ENCODE results near the gene KDM4C.
A peak's percentile ranks its signal among the peaks of the same experiment; 100 is the strongest.

KDM4C gene

DNA sequence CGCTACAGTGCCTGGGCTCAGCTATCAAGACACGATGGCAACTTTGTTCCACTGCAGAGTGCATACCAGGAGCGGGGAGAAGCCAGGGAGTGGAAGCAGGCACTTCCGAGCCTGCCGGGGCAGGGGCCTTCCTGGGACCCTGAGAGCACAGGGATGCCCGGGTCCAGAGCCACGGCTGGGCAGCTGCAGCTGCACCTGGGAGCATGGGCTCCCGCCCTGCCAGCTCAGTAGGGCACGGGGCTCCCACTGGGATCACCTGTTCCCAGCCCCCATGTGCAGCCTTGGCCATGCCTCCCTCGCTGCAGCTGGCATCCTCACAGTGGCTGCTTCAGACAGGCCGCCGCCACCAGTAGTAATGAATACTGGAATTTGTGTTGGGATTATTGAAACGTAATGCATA is 391.5 kb downstream of the KDM4C start:
- peaks cover 24% of the 10 kb centered on the region for H3K36me3 Mint-ChIP-seq (ENCODE audit: low read depth)
- no peak for DNase-seq

DNA sequence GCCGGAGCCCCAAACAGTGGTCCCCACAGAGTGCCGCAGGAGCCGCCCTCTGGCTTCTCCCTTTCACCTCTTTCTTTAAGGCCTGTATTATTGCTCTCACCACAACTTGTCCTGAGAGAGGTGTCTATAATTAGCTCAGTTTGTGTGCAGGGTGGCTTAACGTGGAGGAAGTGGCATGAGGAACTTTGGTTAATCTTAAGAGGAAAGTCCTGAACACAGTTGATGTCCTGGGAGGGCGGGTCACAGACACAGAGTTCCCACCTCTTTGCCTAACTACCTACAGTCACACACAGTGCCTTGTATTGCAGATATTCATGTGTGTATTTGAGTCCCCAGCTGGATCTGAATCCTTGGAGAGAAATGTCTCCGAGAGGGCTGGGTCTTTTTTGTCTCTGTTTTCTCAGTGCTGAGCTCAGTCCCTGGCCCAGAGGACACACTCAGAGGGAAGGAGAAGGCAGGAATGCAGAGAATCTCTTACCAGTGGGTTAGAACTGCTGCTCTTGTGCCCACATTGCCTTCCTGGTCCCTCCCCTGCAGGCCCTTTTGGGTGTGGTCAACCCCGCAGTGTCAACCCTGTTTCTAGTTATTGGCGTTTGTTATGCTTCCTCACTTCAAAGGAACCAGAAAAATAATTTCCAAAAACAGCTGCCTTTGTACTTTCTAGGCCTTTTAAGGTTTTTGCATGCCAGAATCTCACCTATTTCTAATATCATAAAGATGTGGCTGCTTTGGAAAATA is 392.5 kb downstream of the KDM4C start:
- ATAC-seq: no peak
- no peak overlapping the region for H3K4me3 Mint-ChIP-seq

More for the DNA sequence above, 391.5 kb downstream of the KDM4C start:
- Mint-ChIP-seq H3K4me1 (peaks cover 22% of the 10 kb centered on the region), H3K27me3 (no peaks in the 10 kb centered on the region), H3K27ac (no peak overlapping the region), H3K4me3 (no peak overlapping the region), H3K9me3 (peaks cover 5% of the 10 kb centered on the region)
- ATAC-seq: no peak

DNA sequence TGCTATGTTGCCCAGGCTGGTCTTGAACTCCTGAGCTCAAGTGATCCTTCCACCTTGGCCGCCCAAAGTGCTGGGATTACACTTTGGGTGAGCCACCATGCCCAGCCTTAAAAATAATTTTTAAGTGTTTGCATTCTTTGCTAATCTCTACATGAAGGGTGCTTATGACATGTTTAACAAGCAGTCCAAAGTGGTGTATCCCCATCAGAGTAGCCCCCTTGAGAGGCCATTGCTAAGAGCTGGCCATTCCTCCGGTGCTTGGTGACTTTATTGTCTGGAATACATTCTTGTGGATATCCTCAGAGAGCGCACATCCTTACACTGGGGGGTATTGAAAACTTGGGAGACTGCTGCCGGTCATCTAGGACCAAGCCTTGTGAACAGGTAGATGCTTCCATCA is 395.4 kb downstream of the KDM4C start:
- Mint-ChIP-seq H3K36me3 (ENCODE audit: low read depth) (peaks cover 33% of the 10 kb centered on the region), H3K27ac (no peak overlapping the region), H3K27me3 (no peaks in the 10 kb centered on the region), H3K4me1 (peaks cover 23% of the 10 kb centered on the region), H3K4me3 (no peak overlapping the region), H3K9me3 (peaks cover 10% of the 10 kb centered on the region)
- ATAC-seq: no peak
- DNase-seq: no peak

More for the DNA sequence above, 392.5 kb downstream of the KDM4C start:
- Mint-ChIP-seq H3K36me3 (ENCODE audit: low read depth) (peaks cover 25% of the 10 kb centered on the region), H3K4me1 (peaks cover 22% of the 10 kb centered on the region), H3K27ac (no peak overlapping the region), H3K9me3 (peaks cover 5% of the 10 kb centered on the region), H3K27me3 (no peaks in the 10 kb centered on the region)
- DNase-seq: no peak

DNA sequence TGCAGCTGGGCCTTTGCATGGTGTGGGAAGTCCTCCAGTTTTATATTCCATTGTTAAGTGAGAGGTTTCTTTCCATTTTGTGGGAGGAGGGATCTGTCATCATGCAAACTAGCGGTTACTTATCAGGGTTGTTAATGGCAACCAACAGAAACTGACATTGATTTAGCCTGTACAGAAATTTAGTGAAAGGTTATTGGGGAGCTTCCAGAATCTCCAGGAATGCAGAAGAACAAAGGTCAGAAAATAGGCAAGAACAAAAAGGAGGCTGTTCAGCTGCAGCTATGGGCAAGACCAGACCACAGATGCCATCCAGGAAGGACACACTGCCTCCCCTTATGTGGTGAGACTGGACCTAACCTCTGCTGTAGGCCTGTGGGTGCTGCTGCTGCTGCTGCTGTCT is 395.8 kb downstream of the KDM4C start:
- peaks cover 33% of the 10 kb centered on the region for H3K36me3 Mint-ChIP-seq (ENCODE audit: low read depth)
- peaks cover 20% of the 10 kb centered on the region for H3K4me1 Mint-ChIP-seq
- H3K27me3 Mint-ChIP-seq: no peaks in the 10 kb centered on the region
- no peak overlapping the region for H3K4me3 Mint-ChIP-seq
- no peak for DNase-seq
- H3K27ac Mint-ChIP-seq: no peak overlapping the region
- peaks cover 10% of the 10 kb centered on the region for H3K9me3 Mint-ChIP-seq
- ATAC-seq: no peak

DNA sequence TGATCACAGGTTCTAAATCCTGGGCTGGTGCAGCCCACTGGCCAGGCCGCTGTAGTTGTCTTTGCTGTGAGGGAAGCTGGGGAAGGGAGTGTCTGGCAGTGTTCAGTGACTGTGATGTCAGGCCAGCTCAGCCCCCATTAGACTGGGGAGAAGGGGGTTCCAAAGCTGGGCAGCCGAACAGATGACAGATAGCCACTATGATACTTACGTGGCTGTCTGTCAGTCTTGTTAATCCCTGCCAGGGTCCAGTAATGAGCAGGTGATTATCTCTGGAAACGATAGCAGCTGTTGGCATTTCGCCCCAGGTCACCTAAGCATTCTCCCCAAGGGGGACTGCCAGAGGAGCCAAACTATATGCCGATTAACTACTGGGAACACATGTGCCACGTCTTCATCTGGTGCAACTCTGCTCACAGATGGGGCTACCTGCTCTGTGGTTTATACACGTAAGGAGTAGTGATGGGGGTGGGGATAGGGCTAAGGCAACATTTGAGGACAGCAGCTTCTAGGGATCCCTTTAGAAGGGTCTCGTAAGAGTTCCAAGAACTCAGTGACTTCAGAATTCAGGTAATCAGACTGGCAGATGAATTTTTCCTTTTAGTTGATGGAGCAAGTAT is 396.3 kb downstream of the KDM4C start:
- H3K4me3 Mint-ChIP-seq: no peak overlapping the region
- ATAC-seq (no peak), DNase-seq (no peak)
- H3K27me3 Mint-ChIP-seq: no peaks in the 10 kb centered on the region
- peaks cover 33% of the 10 kb centered on the region for H3K36me3 Mint-ChIP-seq (ENCODE audit: low read depth)
- peaks cover 19% of the 10 kb centered on the region for H3K4me1 Mint-ChIP-seq
- H3K9me3 Mint-ChIP-seq: peaks cover 10% of the 10 kb centered on the region
- H3K27ac Mint-ChIP-seq: no peak overlapping the region

DNA sequence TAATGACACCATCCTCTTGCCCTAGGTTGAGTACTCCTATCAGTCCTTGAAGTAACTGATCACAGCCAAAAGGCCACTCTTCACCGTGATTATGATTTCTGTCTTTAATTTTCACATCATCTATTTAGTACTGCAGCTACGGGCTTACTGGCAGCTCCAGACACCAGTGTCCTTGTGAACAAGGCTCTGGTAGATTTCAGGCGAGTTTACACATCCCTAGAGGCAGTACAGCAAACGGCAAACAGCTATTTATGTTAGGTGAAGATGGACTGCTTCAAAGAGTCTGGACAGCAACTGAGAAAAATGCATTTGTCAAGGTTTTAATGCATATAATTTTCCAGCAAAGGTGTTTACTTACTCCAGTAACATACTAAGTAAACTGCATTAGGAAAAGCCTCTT is 396.9 kb downstream of the KDM4C start:
- Mint-ChIP-seq H3K4me1 (peaks cover 16% of the 10 kb centered on the region), H3K27ac (no peak overlapping the region), H3K9me3 (peaks cover 10% of the 10 kb centered on the region), H3K27me3 (no peaks in the 10 kb centered on the region), H3K4me3 (no peak overlapping the region), H3K36me3 (ENCODE audit: low read depth) (peaks cover 33% of the 10 kb centered on the region)
- no peak for ATAC-seq
- DNase-seq: no peak

DNA sequence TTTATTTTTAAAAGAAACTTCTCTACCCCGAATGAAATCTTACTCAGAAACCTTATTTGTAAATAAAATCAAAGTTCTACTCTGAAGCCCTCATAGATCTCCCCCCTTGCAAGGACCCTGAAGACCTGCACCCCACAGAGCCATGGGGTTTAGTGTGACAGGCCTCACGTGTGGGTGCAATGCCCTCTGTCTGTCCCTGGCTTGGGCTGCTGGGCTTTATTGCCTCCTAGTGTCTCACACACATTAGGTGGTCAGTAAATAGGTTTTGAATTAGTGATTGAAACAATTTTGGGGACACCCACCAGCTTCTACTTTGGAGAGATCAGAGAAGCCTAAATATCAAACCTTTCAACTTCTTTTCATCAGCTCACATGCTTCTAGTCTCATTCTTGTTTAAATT is 403.7 kb downstream of the KDM4C start:
- Mint-ChIP-seq H3K27ac (no peak overlapping the region), H3K36me3 (ENCODE audit: low read depth) (peaks cover 19% of the 10 kb centered on the region), H3K27me3 (no peaks in the 10 kb centered on the region), H3K4me3 (no peak overlapping the region), H3K9me3 (no peaks in the 10 kb centered on the region), H3K4me1 (peaks cover 4% of the 10 kb centered on the region)
- ATAC-seq (no peak), DNase-seq (no peak)

DNA sequence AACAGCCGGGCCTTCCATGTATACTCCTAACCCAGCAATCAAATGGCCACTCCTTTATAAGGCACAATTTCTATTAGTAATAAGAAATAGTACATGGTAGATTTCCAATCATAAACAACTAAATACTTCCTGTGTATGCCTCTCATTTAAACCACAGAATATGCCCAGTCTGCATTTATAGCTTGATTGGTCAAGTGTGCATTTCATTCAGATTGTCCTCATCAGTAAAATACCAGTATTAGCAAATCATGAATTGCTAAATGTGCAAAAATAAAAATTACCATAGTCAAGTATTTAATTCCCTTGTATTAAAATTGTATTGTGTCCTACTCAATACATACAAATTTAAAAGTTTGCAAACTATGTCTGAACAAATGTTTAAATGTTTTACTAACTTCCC is 406.2 kb downstream of the KDM4C start:
- H3K4me1 Mint-ChIP-seq: no peaks in the 10 kb centered on the region
- H3K27me3 Mint-ChIP-seq: no peaks in the 10 kb centered on the region
- H3K4me3 Mint-ChIP-seq: no peak overlapping the region
- H3K36me3 Mint-ChIP-seq (ENCODE audit: low read depth): peaks cover 11% of the 10 kb centered on the region
- no peak for ATAC-seq
- no peak for DNase-seq
- H3K9me3 Mint-ChIP-seq: no peaks in the 10 kb centered on the region
- no peak overlapping the region for H3K27ac Mint-ChIP-seq

DNA sequence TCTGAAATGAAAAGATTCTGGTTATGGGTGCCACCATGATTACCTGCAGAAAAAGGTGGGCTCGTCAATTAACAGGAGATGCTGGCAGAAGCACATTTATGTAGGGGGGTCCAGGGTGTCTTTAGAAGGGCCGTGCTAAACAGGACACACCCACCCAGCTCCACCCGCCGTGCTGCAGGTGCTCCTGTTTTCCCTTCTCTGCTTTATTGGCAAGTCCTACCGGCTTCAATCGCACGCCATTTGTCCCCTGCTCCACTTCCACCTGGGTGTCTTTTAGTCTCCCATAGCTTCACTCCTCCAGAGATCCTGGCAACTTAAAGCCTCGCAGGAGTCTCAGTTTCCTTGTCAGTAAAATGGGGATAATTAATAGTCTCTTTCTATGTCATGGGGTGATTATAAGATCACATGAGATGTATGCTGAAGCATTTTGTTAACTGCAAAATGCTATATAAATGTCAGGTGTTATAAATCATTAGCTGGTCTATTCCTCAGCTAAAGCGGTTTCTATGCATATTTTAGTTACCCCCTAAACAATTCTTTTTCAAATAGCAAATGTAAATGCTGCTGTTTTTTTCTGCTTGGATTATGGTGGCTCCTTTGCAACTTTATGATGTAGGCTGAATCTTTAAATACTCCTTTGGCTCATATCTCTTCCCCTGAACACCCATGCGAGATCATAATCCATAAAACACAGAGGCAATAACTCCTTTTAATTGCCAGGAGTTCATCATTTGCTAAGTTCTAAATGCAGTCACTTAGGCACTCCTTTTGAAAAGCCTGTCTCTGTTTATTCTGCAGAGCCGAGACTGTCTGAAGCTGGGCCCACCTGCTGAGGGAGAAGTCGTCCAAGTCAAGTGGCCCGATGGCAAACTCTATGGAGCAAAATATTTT is 406.9 kb downstream of the KDM4C start:
- H3K36me3 Mint-ChIP-seq (ENCODE audit: low read depth): peaks cover 14% of the 10 kb centered on the region
- H3K27me3 Mint-ChIP-seq: no peaks in the 10 kb centered on the region
- ATAC-seq (no peak), DNase-seq (no peak)
- H3K9me3 Mint-ChIP-seq: no peaks in the 10 kb centered on the region
- no peak overlapping the region for H3K27ac Mint-ChIP-seq
- H3K4me1 Mint-ChIP-seq: no peaks in the 10 kb centered on the region
- H3K4me3 Mint-ChIP-seq: no peak overlapping the region

DNA sequence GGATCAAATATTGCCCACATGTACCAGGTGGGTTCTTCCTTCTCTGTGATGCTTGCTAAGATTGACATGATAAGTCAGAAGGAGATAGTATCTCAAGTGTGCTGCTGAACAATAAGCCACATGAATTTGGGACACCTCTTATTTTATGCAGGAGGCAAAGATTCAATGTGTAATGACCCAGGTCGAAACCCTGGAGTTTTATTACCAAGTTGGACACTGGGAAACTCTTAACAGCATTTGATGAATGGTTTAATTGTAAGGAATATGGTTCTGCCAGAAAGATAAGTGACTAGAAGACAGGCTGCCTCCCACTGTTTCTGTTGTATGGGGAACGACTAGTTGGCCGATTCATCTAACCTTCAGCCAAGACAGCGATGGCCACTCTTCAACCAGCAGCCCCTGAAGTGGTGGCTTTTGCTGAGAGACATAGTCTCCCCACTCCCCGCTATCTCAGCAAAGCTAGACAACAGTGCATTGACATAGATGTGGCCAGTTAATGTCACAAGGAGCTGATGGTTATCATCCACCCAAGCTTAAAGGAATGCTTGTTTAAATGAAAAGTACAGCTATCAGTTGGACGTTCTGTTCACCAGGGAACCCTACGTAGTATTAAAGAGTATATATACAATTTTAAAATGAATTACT is 407.7 kb downstream of the KDM4C start:
- Mint-ChIP-seq H3K36me3 (ENCODE audit: low read depth) (peaks cover 19% of the 10 kb centered on the region), H3K4me3 (no peak overlapping the region), H3K9me3 (no peaks in the 10 kb centered on the region), H3K4me1 (no peaks in the 10 kb centered on the region), H3K27ac (no peak overlapping the region), H3K27me3 (no peaks in the 10 kb centered on the region)
- ATAC-seq (no peak), DNase-seq (no peak)

DNA sequence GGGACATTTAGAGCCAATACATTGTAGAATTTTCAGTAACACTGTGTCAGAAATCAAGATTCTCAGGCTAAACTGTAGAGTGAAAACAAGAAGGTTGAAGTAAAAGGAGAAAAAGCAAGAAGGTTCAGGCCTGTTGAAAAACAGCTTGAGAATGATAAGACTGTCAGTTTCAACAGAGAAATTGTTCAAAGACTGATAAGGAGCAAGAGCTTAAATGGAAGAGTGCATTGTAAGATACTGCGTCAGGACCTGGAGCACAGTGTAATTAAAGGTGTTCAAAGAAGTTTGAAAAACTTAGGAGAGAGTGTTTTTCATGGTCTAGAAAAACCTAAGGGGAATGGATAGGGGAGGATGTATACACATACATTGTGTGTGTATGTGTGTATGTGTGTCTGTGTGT is 408.3 kb downstream of the KDM4C start:
- no peaks in the 10 kb centered on the region for H3K4me1 Mint-ChIP-seq
- peaks cover 19% of the 10 kb centered on the region for H3K36me3 Mint-ChIP-seq (ENCODE audit: low read depth)
- ATAC-seq (no peak), DNase-seq (no peak)
- no peak overlapping the region for H3K4me3 Mint-ChIP-seq
- H3K9me3 Mint-ChIP-seq: no peaks in the 10 kb centered on the region
- H3K27me3 Mint-ChIP-seq: no peaks in the 10 kb centered on the region
- H3K27ac Mint-ChIP-seq: no peak overlapping the region

DNA sequence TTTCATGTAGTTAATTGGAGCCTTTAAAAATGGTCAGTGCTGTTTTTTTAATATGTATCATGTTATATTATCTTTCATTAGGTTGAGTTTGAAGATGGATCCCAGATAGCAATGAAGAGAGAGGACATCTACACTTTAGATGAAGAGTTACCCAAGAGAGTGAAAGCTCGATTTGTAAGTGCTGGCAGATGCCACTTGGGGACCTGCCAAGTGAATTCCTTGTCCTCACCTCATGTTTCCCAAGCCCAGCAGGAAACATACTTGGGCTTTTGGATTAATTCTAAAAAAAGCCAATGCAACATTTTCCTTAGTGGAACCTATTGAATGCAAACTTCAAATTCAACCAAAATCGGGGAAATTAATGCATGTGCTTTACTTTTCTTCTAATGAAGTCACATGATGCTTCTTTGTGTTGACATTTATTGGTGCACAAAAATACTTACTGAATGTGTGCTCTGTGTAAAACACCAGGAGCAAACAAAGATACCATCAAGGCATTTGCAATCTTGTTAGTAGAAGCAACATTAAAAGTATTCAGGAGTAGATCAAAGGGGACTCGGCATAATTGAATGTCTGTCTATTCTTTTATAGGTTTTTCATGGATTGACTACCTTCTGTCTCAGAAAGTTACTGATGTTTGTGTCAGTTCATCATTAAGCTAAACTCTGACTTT is 412.1 kb downstream of the KDM4C start:
- no peak overlapping the region for H3K4me3 Mint-ChIP-seq
- H3K27me3 Mint-ChIP-seq: no peaks in the 10 kb centered on the region
- ATAC-seq (no peak), DNase-seq (no peak)
- H3K36me3 Mint-ChIP-seq (ENCODE audit: low read depth): peaks cover 38% of the 10 kb centered on the region
- H3K9me3 Mint-ChIP-seq: no peaks in the 10 kb centered on the region
- H3K4me1 Mint-ChIP-seq: peaks cover 2% of the 10 kb centered on the region
- H3K27ac Mint-ChIP-seq: no peak overlapping the region

DNA sequence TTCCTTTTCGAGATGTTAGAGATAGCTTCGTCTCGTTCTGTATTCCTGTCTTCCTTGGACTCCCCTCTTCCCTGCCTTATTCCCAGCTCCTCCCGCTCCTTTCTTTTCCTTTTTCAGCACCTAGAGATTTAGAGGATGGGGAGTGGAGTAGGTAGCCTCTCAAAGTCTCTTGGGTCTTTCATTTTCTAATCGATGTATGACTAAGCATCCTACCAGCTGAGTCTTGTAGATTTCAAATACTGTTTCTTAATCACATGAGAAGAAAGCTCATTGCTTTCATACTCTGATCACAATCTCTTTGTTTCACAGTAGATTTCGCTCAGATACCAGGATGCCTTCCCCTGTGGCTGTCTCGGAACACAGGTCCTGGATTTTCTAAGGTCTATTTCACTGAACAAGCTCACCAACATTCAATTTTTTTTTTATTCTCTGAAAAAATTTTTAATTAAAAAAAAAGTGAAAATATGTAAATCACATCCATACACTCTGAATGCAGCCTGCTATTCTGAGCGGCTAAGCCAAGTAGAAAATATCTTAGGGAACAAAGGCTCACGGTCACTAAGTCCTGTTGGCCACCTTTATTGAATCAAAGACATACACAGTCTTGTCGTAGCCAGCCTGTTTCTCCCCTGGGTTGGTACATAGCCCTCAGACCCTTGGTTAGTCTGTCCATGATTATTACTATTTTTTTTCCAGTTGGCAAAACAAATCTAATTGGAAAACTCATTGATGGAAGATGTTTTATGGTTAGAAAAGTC is 413.8 kb downstream of the KDM4C start:
- Mint-ChIP-seq H3K9me3 (no peaks in the 10 kb centered on the region), H3K36me3 (ENCODE audit: low read depth) (peaks cover 35% of the 10 kb centered on the region), H3K27ac (peak overlapping the region; percentile 66), H3K27me3 (no peaks in the 10 kb centered on the region), H3K4me3 (no peak overlapping the region), H3K4me1 (peaks cover 2% of the 10 kb centered on the region)
- no peak for ATAC-seq
- DNase-seq: no peak

All from activated naive CD8-positive, alpha-beta T cell treated with anti-CD3 and anti-CD28 coated beads, Interleukin-2, amount 50 U/mL, for 24 hours (primary cell).